Activated CD4-positive, alpha-beta memory T cell treated with anti-CD3 and anti-CD28 coated beads for 36 hours (primary cell): ENCODE data around the gene UQCRC1. TPM values are rescaled to one million over a fixed set of nuclear protein-coding genes. Genes with fewer than 3 reads are reported as not detected.
A peak's percentile ranks its signal among the peaks of the same experiment; 100 is the strongest.
"Not testable (repeated sequence)": the region's sequence is repeated elsewhere in the genome, so short reads cannot be mapped to it uniquely, and the experiment has no call there.

Source experiments
- CTCF ChIA-PET: fragments of 350-600 bp; sonication (Branson Sonifier 250); formaldehyde crosslinking; loops from one replicate; lab custom pipeline; 2021; ENCODE audit warnings: antibody characterized with exemption, inconsistent platforms; lab: Charles Lee
- POLR2A ChIA-PET: fragments of 350-600 bp; sonication (Branson Sonifier 250); formaldehyde crosslinking; loops from one replicate; lab custom pipeline; 2021; ENCODE audit warnings: antibody characterized with exemption; lab: Charles Lee
- DNase-seq: peaks from one replicate; pipeline ENCODE4 v3.0.0-alpha.2; 2020
- H3K27ac Mint-ChIP-seq: one replicate; pipeline ENCODE4 v1.8.0; 2021; ENCODE audit warnings: mixed read lengths
- H3K27me3 Mint-ChIP-seq: one replicate; pipeline ENCODE4 v1.8.0; 2021; ENCODE audit warnings: mixed read lengths
- H3K36me3 Mint-ChIP-seq: one replicate; pipeline ENCODE4 v1.8.0; 2021; ENCODE audit warnings: mixed read lengths
- H3K4me1 Mint-ChIP-seq: one replicate; pipeline ENCODE4 v1.8.0; 2021; ENCODE audit warnings: low read depth, mixed read lengths
- H3K4me3 Mint-ChIP-seq: one replicate; pipeline ENCODE4 v1.8.0; 2021; ENCODE audit warnings: mild to moderate bottlenecking, mixed read lengths
- H3K9me3 Mint-ChIP-seq: one replicate; pipeline ENCODE4 v1.8.0; 2021; ENCODE audit warnings: mixed read lengths
- intact Hi-C: fragments of 100-400 bp; cut with micrococcal nuclease; formaldehyde crosslinking; loops from one replicate; pipeline ENCODE4 v1.15.1; 2023
- total RNA-seq, 2 experiments: library from RNA; stranded (reverse); gene quantifications; one replicate each; pipeline ENCODE4 v1.2.3, GENCODE V29; 2021

Gene UQCRC1
- total RNA-seq, 2 experiments from 2014 or later, result 251 to 259 TPM

DNA sequence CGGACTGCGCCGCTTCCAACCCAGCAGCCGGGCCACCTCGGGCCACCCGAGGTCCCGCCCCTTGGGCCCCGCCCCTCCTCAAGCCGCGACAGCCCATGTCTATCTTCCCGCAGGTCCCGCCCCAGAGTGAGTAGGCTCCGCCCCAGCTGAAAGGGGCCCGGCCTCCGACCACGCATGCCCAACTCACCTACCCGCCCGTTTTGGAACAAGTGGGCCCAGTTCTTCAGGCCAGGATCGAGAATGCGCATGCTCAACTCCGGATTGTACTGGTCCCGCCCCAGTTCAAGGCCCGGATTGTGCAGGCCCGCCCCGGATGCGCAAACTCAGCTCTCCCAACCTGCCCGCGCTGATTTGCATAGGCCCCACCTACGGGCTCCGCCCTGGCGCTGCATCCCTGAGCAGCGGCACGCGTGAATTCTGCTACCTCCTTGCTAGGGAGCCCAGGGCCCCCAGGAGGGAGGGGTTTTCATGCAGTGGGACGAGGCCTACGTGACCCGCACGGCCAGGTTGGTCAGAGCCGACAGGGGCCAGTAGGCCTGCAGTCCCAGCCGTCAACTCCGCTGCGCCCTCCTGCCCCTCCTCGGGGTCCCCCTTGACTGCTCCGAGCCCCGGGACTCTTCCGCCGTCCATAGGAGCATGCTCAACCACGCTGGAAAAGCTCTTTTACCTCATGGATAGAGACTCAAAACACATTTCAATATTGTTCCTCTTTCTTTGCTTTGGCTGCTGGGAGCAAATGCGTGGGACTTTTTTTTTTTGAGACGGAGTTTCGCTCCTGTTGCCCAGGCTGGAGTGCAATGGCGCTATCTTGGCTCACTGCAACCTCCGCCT is 52.4 kb downstream of the UQCRC1 start, which contains the start of gene PFKFB4:
PFKFB4 (minus strand) TSS at position 8 of the 831 bp plus-strand sequence. CDS start 26 bp downstream, outside the sequence.
- ChIA-PET POLR2A (interaction anchor here (0.5 to 1.9 kb wide), 12 partner anchors 52 to 872 kb away, joined by 3 to 9 read pairs (median 4); partner anchors contain the start of genes CELSR3, NICN1, SHISA5 and SLC26A6), CTCF (interaction anchor here (0.6 to 5.6 kb wide), 17 partner anchors 8 to 293 kb away, joined by 3 to 58 read pairs (median 4); partner anchors contain the start of genes ATRIP, CCDC51, SLC26A6 and TMA7)
- Mint-ChIP-seq H3K27me3 (no peaks in the 10 kb centered on the region), H3K9me3 (no peaks in the 10 kb centered on the region), H3K27ac (peak within 1 kb of the TSS; percentile 59), H3K4me1 (peaks cover 16% of the 10 kb centered on the region), H3K4me3 (peak within 1 kb of the TSS; percentile 83), H3K36me3 (peaks cover 3% of the 10 kb centered on the region)
- DNase-seq, result peak; percentile 100
- intact Hi-C loops, result loop anchor here (1.0 to 5.0 kb wide), 8 partner anchors 50 to 450 kb away; partner anchors contain the start of genes CCDC51, CDC25A, TMA7 and UQCRC1

DNA sequence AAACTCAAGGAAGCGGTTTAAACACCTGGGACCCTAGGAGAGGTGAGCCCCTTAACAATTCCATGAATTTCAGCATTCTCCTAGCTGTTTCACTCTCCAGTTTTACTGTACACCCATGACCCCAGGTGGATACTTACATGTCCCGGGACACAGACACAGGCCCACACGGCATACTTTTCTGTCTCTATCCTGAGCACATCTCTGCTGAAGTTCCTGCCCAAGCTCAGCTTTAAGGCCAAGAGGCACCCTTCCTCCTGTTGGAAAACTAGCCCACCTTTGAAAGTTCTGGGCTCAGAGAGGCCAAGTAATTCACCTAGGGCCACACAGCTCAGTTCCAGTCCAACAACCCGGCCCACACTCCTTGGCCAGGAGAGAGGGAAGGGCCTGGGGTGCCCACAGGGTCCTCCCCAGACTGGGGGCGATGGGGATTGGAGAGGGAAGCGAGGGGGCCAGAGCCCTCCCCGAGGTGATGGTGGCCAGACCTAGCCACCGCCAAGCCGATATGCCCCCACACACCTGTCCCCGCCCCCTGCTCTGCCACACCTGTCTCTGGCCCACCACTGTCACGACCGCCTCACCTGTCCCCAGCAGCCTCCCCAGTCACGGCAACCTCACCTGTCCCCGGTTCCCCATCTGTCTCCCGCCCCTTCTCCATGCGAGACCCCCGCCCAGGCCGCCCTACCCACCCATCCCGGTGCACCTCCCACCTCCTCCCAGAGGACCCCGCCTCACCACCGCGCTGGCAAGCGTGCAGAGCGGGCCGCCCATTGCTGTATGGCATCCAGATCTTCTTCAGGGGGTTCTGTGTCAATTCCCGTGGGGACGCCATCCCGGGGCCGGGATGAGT is 53.3 kb downstream of the UQCRC1 start:
- Mint-ChIP-seq H3K27ac (peak overlapping the region; percentile 42), H3K27me3 (no peaks in the 10 kb centered on the region), H3K9me3 (no peaks in the 10 kb centered on the region), H3K36me3 (peaks cover 3% of the 10 kb centered on the region), H3K4me3 (peak overlapping the region; percentile 83), H3K4me1 (peaks cover 16% of the 10 kb centered on the region)
- DNase-seq, result no peak
- POLR2A ChIA-PET, result interaction anchor here (0.5 to 1.9 kb wide), 10 partner anchors 52 to 873 kb away, joined by 3 to 9 read pairs (median 4); partner anchors contain the start of genes NICN1, SHISA5 and SLC26A6
- intact Hi-C loops, result loop anchor here (1.0 to 5.0 kb wide), 5 partner anchors 49 to 451 kb away; partner anchors contain the start of genes CCDC51, CDC25A, TMA7 and WDR6
- CTCF ChIA-PET, result interaction anchor here (0.6 to 5.6 kb wide), 14 partner anchors 7 to 769 kb away, joined by 3 to 58 read pairs (median 7); partner anchors contain the start of genes CCDC51, SLC26A6 and TMA7

DNA sequence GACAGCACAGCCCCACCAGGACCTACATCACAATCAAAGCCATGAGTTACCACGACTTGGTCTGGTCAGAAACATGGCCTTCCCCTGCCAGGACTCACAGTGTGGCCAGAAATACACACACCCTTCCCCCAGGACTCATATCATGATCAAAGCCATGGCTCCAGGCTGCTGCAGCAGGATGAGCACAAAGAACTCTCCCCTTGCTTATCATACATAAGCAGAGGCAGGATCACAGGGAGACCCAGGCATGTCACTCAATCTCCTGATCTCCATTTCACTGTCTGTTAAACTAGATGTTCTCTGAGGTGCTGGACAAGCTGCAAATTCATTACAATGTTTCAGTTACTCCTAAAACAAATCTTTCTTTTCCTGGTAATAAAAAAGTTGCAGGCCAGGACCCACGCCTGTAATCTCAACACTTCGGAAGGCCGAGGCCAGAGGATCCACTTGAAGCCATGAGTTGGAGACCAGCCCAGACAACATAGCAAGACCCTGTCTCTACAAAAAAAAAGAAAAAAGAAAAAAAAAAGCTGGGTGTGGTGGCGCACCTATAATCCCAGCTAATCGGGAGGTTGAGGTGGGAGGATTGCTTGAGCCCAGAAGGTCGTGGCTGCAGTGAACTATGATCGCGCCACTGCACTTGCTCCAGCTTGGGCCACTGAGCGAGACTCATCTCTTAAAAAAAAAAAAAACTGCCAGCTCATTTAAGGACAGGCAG is 54.1 kb downstream of the UQCRC1 start:
- peaks cover 3% of the 10 kb centered on the region for H3K36me3 Mint-ChIP-seq
- no peak overlapping the region for H3K27ac Mint-ChIP-seq
- H3K9me3 Mint-ChIP-seq, result no peaks in the 10 kb centered on the region
- no peaks in the 10 kb centered on the region for H3K27me3 Mint-ChIP-seq
- ChIA-PET CTCF (interaction anchor here (0.6 to 4.9 kb wide), 6 partner anchors 9 to 770 kb away, joined by 3 to 34 read pairs (median 3); no protein-coding TSS in a partner anchor), POLR2A (interaction anchor here (0.6 kb wide), 1 partner anchor 396 kb away, joined by 3 read pairs; no protein-coding TSS in a partner anchor)
- H3K4me3 Mint-ChIP-seq, result peak overlapping the region; percentile 83
- no peak for DNase-seq
- intact Hi-C loops, result loop anchor here (5.0 kb wide), 1 partner anchor 102 kb away; no protein-coding TSS in a partner anchor
- H3K4me1 Mint-ChIP-seq, result peaks cover 16% of the 10 kb centered on the region

- H3K4me1 Mint-ChIP-seq, result peaks cover 16% of the 10 kb centered on the region
- POLR2A ChIA-PET, result interaction anchor here (0.9 kb wide), 1 partner anchor 86 kb away, joined by 3 read pairs; no protein-coding TSS in a partner anchor
- CTCF ChIA-PET, result interaction anchor here (0.7 to 4.9 kb wide), 5 partner anchors 81 to 286 kb away, joined by 3 to 34 read pairs (median 3); no protein-coding TSS in a partner anchor
- H3K9me3 Mint-ChIP-seq, result no peaks in the 10 kb centered on the region
- no peak for DNase-seq
- intact Hi-C loops, result no loop called here
- no peak overlapping the region for H3K27ac Mint-ChIP-seq
- H3K36me3 Mint-ChIP-seq, result peaks cover 3% of the 10 kb centered on the region
- no peak overlapping the region for H3K4me3 Mint-ChIP-seq
- no peaks in the 10 kb centered on the region for H3K27me3 Mint-ChIP-seq
Measured at GRCh38 chr3:48553886-48554845, 55.3 kb downstream of the UQCRC1 start.

DNA sequence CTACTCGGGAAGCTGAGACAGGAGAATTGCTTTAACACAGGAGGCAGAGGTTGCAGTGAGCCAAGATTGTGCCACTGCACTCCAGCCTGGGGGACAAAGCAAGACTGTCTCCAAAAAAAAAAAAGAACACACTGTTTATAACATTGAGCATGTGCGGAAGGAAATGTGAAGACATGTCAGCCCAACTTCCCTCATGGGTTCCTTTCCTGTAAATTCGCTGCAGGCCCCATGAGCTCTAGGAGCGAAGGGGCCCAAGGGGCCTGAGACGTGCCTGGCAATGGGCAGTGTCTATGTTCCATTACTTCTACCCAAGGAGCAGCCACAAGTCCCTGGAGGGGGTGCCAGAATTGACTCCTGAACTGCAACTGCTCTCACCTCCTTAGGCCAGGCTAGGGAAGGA is 56.1 kb downstream of the UQCRC1 start:
- Mint-ChIP-seq H3K27me3 (no peaks in the 10 kb centered on the region), H3K4me3 (no peak overlapping the region), H3K4me1 (peaks cover 17% of the 10 kb centered on the region), H3K27ac (no peak overlapping the region), H3K36me3 (peaks cover 3% of the 10 kb centered on the region), H3K9me3 (no peaks in the 10 kb centered on the region)
- DNase-seq, result no peak
- ChIA-PET CTCF (interaction anchor here (1.0 to 4.9 kb wide), 5 partner anchors 80 to 153 kb away, joined by 3 to 34 read pairs (median 4); partner anchors contain the start of genes CCDC51 and TMA7), POLR2A (no interaction called here)
- intact Hi-C loops, result no loop called here

- H3K27me3 Mint-ChIP-seq, result no peaks in the 10 kb centered on the region
- H3K36me3 Mint-ChIP-seq, result peaks cover 3% of the 10 kb centered on the region
- ChIA-PET CTCF (interaction anchor here (1.1 to 4.9 kb wide), 4 partner anchors 79 to 152 kb away, joined by 3 to 34 read pairs (median 15); partner anchors contain the start of genes CCDC51 and TMA7), POLR2A (interaction anchor here (0.8 kb wide), 1 partner anchor 108 kb away, joined by 3 read pairs; no protein-coding TSS in a partner anchor)
- H3K9me3 Mint-ChIP-seq, result no peaks in the 10 kb centered on the region
- H3K4me3 Mint-ChIP-seq, result no peak overlapping the region
- H3K4me1 Mint-ChIP-seq, result peaks cover 13% of the 10 kb centered on the region
- no peak overlapping the region for H3K27ac Mint-ChIP-seq
- DNase-seq, result no peak
- intact Hi-C loops, result no loop called here
Measured at GRCh38 chr3:48552111-48552951, 57.1 kb downstream of the UQCRC1 start.

GRCh38 chr3:48551651-48552050 is 57.8 kb downstream of the UQCRC1 start:
- H3K36me3 Mint-ChIP-seq, H3K27ac Mint-ChIP-seq, intact Hi-C loops, POLR2A ChIA-PET, DNase-seq, H3K9me3 Mint-ChIP-seq, H3K27me3 Mint-ChIP-seq, H3K4me3 Mint-ChIP-seq: not testable (repeated sequence)
- H3K4me1 Mint-ChIP-seq, result peaks cover 13% of the 10 kb centered on the region
- CTCF ChIA-PET, result interaction anchor here (4.3 to 4.9 kb wide), 2 partner anchors 79 to 152 kb away, joined by 24 to 34 read pairs; no protein-coding TSS in a partner anchor
